GM21360 (cell line): ENCODE data around the gene GDF10.

ENCODE experiments used
- ATAC-seq: cut with Tn5 transposase; IDR thresholded peaks from one replicate; pipeline ENCODE4 v1.9.1; 2021; ENCODE audit warnings: mild to moderate bottlenecking, moderate library complexity; ENCODE audit not compliant: unreplicated experiment

The GDF10 gene

GRCh38 chr10:47332371-47332770 is 32.4 kb downstream of the GDF10 start:
- no peak for ATAC-seq

- no peak for ATAC-seq
These were observed 32.9 kb downstream of the GDF10 start for GRCh38 chr10:47332946-47333345.

GRCh38 chr10:47333532-47333931 is 33.5 kb downstream of the GDF10 start:
- ATAC-seq, result no peak

GRCh38 chr10:47334466-47335295 is 34.7 kb downstream of the GDF10 start:
- ATAC-seq, result no peak

GRCh38 chr10:47335906-47336305 is 35.9 kb downstream of the GDF10 start:
- ATAC-seq, result no peak

- ATAC-seq, result no peak
These were observed 36.6 kb downstream of the GDF10 start for GRCh38 chr10:47336387-47337134.

GRCh38 chr10:47337310-47337709 is 37.3 kb downstream of the GDF10 start:
- no peak for ATAC-seq

GRCh38 chr10:47339186-47339735 is 39.3 kb downstream of the GDF10 start:
- no peak for ATAC-seq

GRCh38 chr10:47339759-47340607 is 40.0 kb downstream of the GDF10 start:
- ATAC-seq, result no peak

- ATAC-seq, result no peak
These were observed 40.7 kb downstream of the GDF10 start for GRCh38 chr10:47340608-47341170.

- ATAC-seq, result no peak
These were observed 45.2 kb downstream of the GDF10 start for GRCh38 chr10:47344996-47345870.

- no peak for ATAC-seq
These were observed 46.7 kb downstream of the GDF10 start for GRCh38 chr10:47346581-47347302.

- no peak for ATAC-seq
These were observed 47.3 kb downstream of the GDF10 start for GRCh38 chr10:47347303-47347675.

- ATAC-seq, result no peak
These were observed 48.2 kb downstream of the GDF10 start, which contains the start of gene RBP3 for GRCh38 chr10:47348138-47348651. RBP3 (plus strand) TSS chr10:47348363; CDS start chr10:47348485, 122 bp downstream.

- ATAC-seq, result no peak
These were observed 48.9 kb downstream of the GDF10 start for GRCh38 chr10:47348661-47349470.

GRCh38 chr10:47349516-47349915 is 49.5 kb downstream of the GDF10 start:
- no peak for ATAC-seq

GRCh38 chr10:47349941-47350371 is 50.0 kb downstream of the GDF10 start:
- ATAC-seq, result no peak
